GM20000 (cell line): ENCODE data around the gene BMX.

ENCODE experiments used
- DNase-seq: peaks from one replicate; pipeline ENCODE4 v3.0.0; 2012; ENCODE audit warnings: low spot score
- TF ChIP-seq, protein P1 (sequence below): IDR thresholded peaks from 2 replicates; pipeline ENCODE4 v1.5.1; 2012; ENCODE audit warnings: mild to moderate bottlenecking, control low read depth; ENCODE audit errors: extremely low read depth, missing control alignments

The BMX gene

DNA sequence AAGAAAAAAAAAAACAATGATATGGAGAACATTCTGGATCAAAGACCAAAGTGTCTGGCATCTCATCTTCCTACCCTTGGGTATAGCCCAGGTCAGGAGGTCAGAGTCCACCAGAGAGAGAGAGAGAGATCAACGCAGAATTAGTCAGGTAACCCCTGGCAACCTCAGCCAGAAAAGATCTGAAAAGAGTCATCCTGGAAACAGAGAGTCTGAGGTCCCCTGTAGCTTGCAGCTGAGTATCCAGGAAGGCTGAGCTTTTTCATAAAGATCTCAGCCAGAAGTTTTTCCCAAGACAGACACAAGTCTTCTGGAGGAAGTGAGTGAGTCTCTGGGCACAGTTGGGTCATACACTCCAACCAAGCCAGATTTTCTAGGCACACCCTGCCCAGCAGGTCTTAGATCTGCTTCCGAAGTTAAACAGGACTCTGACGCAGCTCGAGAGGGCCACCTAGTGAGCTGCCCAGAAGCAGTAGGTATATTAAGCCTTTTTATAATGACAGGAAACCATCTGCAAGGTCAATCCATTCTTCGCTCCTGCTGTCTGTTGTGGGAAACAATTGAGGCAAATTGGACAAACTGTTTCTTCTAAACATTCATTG, 64.5 kb downstream of the BMX start:
- peak; percentile 11 for DNase-seq
- TF ChIP-seq, protein P1, sequence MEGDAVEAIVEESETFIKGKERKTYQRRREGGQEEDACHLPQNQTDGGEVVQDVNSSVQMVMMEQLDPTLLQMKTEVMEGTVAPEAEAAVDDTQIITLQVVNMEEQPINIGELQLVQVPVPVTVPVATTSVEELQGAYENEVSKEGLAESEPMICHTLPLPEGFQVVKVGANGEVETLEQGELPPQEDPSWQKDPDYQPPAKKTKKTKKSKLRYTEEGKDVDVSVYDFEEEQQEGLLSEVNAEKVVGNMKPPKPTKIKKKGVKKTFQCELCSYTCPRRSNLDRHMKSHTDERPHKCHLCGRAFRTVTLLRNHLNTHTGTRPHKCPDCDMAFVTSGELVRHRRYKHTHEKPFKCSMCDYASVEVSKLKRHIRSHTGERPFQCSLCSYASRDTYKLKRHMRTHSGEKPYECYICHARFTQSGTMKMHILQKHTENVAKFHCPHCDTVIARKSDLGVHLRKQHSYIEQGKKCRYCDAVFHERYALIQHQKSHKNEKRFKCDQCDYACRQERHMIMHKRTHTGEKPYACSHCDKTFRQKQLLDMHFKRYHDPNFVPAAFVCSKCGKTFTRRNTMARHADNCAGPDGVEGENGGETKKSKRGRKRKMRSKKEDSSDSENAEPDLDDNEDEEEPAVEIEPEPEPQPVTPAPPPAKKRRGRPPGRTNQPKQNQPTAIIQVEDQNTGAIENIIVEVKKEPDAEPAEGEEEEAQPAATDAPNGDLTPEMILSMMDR, result peak; percentile 25

DNA sequence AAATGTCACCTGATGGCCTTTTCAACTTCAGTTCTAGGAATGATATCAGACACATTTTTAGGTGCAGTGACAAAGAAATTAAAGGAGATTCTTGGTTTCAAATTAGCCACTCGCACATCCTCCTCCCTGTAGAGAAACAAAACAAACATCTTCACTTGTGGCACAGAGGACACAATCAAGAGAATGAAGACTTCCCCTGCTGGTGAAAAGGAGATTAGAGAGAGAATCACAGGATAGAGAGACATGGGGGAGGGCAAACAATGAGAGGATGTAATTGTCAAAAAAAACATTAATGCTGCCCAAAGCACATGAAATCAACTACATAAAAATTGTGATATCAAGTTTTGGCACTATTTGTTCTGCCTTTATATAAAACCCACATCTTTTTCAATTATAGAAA, 65.6 kb downstream of the BMX start:
- no peak for DNase-seq
- TF ChIP-seq, protein P1, result no peak

DNA sequence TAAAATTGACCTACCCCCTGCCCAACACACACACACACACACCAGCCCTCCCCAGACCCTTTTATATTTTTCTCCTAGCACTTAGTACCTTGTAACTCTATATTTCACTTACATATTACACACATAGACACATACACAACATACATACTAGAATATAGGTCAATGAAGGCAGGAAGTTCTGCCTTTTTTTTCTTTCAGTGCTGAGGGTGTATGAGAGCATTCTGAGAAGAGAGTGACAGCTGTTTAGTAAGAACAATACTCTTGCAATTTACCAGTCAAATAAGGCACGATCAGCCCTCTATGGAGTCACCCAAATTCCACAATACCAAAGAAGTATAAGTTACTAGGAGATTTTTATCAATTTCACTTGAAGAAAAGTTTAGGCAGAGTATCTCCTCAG, 66.7 kb downstream of the BMX start:
- TF ChIP-seq, protein P1, result no peak
- no peak for DNase-seq

DNA sequence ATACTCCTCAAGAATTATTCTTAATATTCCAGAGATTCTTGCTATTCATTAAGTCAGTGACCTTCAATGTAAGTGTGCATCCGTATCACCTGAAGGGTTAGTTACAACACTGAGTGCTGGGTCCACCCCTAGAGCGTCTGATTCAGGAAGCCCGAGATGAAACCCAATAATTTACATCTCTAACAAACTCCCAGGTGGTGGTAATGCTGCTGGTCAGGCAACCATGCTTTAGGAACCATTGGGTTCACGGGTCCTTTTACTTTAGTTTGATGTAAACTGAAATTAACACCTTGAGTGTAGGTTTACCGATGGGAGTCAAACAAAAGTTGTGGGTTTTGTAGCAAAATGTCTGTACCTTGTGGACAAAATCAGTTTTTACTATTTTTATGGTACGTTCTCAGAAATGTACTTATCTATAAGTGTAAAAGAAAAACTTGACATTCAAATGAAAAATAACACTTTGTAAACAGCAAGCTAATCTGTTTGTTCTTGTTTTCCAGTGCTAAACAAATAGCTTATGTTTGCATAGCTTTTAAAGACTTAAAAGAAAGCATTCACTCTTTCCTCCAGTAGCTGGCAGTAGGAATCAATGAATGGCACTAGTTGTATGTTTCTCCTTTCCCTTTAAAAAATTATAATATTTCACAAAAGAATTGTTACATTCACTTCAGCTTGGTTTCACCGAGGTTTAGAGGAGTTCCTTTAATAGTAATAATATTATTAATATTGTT, 67.4 kb downstream of the BMX start:
- TF ChIP-seq, protein P1, result no peak
- DNase-seq, result no peak

DNA sequence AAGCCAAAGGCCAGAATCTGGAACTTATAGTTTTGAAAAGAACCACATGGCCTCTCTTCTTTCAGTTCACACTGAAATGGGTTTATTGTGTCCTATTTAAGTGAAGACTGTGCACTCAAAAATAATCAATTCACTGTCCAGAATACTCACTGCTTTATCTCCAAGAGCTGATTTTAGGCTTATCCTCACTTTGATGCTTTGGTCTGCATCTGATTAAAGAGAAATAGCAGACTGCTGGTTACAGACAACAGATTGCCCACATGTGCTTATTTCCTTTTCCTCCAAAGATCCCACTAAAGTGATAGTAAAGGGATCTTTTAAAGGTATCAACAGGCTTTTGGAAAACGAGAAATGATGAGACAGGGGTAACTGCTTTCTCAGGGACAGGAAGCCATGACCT, 69.5 kb downstream of the BMX start:
- TF ChIP-seq, protein P1, result no peak
- no peak for DNase-seq

DNA sequence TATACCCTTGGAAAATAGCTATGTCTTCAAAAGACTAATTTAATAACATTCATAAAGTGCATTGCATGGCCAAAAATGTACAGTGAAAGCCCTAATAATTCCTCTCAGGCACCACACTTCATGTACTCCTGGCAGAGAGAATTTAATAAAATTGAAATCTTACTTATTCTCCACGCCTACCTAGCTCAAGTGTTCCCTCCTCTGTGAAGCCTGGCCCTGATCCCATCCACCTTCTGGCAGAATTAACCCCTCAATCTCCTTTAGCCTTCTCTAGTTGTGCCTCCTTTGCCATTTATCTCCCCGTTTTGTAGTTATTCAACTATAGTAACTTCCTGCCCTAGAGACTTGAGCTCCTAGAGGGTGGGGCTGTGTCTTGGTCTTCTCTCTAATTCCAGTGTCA, 73.4 kb downstream of the BMX start:
- TF ChIP-seq, protein P1, result no peak

DNA sequence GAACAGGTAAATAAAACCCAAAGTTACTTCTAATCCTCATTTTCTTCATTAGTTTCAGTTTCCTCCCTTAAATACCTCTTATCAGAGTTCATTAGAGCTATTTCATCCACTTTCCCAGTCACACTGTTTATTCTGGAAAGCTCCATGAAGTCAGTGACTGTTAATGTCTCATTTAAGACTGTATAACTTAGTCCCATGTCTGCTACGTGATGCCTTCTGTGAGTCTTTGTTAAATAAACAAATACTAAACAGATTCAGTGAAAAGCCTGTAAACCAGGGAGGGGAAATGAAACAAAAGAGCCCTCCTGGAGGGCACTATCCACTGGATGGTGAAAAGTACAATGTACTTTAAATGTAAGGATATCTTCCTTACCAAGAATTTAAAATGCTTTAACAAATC, 75.4 kb downstream of the BMX start:
- no peak for DNase-seq
- TF ChIP-seq, protein P1, result no peak

More for the DNA sequence above, 73.4 kb downstream of the BMX start:
- DNase-seq, result no peak
